GM19397 (cell line): ENCODE results near the gene OR2V1.
"Not testable (repeated sequence)": the region's sequence is repeated elsewhere in the genome, so short reads cannot be mapped to it uniquely, and the experiment has no call there.

Source experiments
- ATAC-seq: cut with Tn5 transposase; IDR thresholded peaks from one replicate; pipeline ENCODE4 v1.9.1; 2021; ENCODE audit warnings: mild to moderate bottlenecking, moderate library complexity; ENCODE audit not compliant: unreplicated experiment

The OR2V1 gene

DNA sequence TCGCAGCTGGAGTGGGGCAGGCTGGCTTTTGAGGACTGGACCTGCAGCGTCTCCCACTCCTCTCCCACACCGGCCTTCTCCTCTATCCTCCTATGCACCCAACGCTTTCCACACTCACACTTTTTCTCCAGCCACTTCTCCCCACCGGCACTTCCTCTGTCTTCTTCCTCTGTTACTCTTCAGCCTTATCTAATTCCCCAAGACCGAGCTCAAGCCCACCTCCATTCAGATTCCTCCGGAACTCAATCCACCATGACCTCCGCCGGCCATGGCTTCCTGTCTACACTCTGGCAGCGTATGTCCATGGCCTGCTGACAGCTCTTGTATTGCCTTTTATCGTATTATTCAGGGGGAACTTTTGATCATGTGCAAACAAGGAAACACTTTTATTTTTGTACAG, 545 bp upstream of the OR2V1 start:
- no peak for ATAC-seq

GRCh38 chr5:181130081-181130480, 888 bp downstream of the OR2V1 start:
- ATAC-seq: not testable (repeated sequence)

DNA sequence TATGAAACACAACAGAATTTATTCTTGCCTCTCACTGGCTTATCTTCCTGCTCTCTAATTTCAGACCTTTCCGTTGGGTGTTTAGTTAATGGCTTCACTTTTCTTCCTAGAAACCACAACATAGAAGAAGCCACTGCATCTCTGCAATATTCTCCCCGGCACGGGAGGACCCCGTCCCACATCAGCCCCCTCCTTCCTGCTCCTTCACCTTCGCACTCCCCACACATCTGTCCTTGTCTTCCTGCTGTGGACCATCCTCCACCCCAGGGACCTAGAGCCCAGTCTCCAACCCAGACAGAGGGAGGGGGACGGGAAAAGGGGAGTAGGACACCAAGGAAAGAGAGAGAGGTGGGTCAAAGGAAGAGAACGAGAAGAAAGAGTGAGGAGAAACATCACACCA, 1.4 kb downstream of the OR2V1 start:
- ATAC-seq: no peak

- no peak for ATAC-seq
Measured at GRCh38 chr5:181127907-181128626, 2.9 kb downstream of the OR2V1 start.

DNA sequence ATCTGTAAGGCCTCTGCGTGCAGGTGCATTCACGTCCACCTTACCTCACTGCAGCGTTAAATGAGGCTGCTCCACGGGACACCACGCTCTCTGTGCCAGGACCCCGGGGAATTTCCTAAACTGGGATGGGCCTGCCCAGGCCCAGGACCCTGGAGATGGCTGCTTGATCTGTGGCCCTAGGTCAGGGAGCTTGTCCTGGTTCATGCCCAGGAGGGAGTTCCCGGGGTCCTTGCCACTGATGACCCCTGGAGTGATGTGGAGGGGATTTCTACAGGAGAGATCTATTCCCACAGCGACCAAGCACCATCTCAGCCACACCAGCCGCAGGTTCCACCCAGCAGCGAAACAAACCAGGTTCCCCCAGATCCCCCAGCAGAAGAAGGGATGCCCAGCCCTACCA, 3.5 kb downstream of the OR2V1 start:
- ATAC-seq: no peak

DNA sequence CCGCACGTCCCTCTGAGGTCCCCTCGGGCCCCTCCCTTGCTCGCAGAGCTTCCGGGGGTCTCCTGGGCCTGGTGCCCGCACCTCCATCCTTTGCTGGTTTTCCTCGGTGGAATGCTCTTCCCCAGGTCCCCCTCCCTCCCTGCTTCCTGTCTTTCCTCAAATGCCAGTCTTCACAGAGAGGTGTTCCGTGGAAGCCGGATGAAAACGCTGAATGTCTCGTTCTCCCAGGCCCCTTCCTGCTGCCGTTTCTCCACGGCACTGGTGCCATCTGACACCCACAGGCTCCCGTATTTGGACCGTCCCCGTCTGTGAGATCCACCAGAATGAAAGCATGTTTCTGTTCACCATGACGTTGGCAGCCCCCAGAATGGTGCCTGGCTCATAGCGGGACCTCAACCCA, 4.1 kb downstream of the OR2V1 start:
- no peak for ATAC-seq

GRCh38 chr5:181124526-181124925, 6.4 kb downstream of the OR2V1 start:
- no peak for ATAC-seq

- ATAC-seq: no peak
Measured at GRCh38 chr5:181121675-181122561, 9.1 kb downstream of the OR2V1 start.

DNA sequence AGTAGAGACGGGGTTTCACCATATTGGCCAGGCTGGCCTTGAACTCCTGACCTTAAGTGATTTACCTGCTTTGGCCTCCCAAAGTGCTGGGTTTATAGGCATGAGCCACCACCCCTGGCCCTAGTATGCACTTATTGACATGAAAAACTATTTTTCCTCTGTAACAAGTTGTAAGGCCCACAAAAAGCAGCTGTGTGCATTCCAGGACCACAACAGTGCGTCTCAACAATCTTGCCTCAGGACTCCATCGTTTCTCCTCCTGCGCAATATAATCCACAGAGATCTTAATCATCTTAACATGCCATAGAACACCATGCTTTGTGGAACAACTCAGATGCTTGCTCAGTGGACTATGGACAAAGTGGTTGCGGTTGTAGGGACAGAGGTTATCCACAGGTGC, 10.2 kb downstream of the OR2V1 start:
- ATAC-seq: no peak

GRCh38 chr5:181120306-181120705, 10.7 kb downstream of the OR2V1 start:
- no peak for ATAC-seq

GRCh38 chr5:181119105-181119504, 11.9 kb downstream of the OR2V1 start:
- no peak for ATAC-seq

DNA sequence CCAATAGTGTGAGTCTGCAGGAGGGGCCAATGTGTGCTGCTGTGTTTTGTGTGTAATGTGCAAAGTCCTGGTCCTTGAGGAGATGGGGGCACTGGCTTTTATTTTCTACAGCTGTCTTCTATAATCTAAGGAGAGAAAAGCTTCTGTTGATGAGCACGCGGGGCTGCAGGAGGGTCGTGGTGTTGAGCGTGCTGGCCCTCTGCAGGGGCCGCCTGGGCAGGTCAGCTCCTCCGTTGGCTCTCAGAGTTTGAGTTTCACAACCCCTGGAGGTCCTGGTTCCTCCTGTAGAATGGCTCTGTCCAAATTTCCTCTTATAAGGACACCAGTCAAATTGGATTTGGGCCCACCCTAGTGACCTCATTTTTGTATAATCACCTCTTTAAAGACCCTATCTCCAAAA, 12.6 kb downstream of the OR2V1 start:
- no peak for ATAC-seq

DNA sequence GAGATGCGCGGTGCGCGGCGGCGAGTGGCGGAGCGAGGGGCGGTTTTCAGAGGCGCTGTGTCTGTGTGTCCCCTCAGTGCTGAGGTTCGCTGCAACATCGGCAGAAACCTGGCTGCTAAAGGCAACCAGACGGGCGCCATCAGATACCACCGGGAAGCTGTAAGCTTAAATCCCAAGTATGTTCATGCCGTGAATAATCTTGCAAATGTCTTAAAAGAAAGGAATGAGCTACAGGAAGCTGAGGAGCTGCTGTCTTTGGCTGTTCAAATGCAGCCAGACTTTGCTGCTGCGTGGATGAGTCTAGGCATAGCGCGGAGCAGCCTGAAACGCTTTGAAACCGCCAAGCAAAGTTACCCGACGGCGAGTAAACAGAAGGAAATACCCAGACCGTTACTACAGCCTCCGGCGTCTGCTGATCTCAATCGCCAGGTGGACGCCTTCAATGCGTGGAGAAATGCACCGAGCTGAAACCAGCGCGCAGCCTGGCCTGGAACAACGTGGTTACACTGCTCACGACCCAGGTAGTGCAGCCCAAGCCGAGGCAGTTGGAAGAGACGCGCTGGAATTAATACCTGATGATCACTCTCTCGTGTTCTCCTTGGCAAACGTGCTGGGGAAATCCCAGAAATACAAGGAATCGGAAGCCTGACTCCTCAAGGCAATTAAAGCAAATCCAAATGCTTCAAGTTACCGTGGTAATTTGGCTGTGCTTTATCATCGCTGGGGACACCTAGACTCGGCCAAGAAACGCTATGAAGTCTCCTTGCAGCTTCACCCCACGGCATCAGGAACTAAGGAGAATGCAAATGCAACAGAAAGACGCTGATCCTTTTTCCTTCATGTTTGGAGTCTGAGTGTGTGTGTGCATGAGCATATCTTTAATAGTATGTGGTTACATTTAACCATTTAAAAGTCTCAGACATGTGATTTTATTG, 15.9 kb downstream of the OR2V1 start:
- no peak for ATAC-seq

DNA sequence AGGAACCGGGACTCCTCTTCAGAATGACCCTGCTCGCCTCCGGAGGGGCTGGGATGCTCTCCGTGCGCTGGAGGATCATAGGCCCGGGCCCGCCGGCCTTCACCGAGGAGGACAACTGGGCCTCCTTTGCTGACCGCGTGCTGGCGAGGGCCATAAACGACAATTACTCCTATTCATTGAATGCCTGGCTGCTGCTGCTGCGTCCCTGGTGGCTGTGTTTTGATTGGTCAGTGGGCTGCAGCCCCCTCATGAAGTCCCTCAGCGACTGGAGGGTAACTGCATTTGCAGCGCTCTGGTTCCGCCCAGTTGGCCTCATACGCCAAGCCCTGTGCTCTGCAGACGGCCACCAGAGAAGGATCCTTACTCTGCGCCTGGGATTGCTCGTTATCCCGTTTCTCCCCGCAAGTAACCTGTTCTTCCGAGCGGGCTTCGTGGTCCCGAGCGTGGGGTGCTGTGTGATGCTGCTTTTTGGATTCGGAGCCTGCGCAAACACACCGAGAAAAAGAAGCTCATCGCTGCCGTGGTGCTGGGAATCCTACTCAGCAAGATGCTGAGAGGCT, 16.6 kb downstream of the OR2V1 start:
- no peak for ATAC-seq

- not testable (repeated sequence) for ATAC-seq
Measured at GRCh38 chr5:181113572-181113971, 17.4 kb downstream of the OR2V1 start.

DNA sequence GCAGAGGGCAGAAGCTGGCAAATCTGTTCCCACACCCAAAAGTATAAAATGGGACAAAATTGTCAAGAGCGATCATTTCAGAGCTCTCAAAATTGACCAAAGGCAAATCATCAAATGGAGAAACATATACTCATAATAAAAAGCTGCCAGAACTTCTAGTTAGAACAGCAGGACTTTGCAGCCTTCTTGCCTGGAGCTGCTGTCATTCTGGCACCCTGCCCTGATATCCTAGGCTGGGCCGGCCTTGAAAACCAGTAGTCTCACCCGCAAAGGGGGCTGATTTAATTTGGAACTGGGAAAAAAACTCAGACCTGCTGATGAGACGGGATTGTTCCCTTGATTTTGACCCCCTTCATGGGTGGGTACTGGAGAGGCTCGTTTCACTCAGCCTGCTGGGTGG, 18.5 kb downstream of the OR2V1 start:
- no peak for ATAC-seq

GRCh38 chr5:181111010-181111409, 20.0 kb downstream of the OR2V1 start:
- ATAC-seq: no peak

- no peak for ATAC-seq
Measured at GRCh38 chr5:181109489-181110013, 21.4 kb downstream of the OR2V1 start.

DNA sequence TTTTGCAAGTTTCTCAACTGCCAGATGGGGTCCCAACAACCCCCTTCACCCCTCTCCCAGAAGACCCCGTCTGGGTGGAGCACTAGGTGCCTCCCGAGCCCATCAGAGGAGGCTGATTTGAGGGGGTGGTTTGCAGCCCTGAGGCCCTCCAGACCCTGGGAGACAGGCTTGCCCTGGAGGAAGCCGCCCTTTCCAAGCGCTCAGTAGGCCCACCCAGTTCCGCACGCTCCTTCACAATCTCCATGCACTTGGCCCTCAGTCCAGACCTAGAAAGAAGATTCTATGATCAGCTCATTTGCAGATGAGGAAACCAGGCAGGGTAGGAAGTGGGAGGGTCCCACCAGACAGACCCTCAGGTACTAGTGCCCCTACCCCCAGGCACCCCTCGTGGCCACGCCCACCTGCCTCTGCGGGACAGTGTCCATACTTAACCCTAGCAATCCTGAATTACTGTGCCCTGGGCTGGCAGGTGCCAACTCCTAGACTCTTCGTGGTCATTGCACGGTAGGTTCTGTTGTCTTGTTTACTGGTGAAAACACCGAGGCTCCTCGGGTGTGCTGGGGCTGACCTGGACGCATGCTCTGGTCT, 22.3 kb downstream of the OR2V1 start:
- no peak for ATAC-seq

DNA sequence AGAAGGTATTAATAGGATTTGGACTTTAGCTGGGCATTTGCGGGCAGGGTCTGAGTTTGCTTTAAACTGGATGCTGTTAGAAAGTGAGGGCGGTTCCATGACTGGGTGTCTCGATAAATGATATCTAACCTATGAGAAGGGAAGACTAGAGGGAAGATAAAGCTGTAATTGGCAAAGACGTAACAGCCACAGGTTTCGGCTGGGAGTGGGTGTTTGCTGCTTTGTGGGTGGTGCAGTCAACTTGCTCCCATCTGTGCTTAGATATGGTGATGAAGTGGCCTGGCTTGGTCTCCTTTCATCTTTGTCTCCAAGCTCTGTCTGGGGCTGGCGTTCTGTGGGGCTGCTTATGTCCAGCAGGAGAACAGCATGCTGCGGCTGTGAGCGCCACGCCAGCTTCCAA, 23.3 kb downstream of the OR2V1 start:
- ATAC-seq: no peak
